Skeletal muscle cell (primary cell): Measurements from ENCODE around the gene KMT5B.
"Not testable (repeated sequence)": the region's sequence is repeated elsewhere in the genome, so short reads cannot be mapped to it uniquely, and the experiment has no call there.

ENCODE experiments used
- DNase-seq: peaks from one replicate; pipeline ENCODE4 v3.0.0-alpha.2; 2010; ENCODE audit warnings: low read depth
- H3K4me3 ChIP-seq: 2 replicates; pipeline ENCODE4 v1.5.1; 2011; ENCODE audit warnings: low read depth, mild to moderate bottlenecking, control low read depth, low read length, moderate library complexity

The KMT5B gene

DNA sequence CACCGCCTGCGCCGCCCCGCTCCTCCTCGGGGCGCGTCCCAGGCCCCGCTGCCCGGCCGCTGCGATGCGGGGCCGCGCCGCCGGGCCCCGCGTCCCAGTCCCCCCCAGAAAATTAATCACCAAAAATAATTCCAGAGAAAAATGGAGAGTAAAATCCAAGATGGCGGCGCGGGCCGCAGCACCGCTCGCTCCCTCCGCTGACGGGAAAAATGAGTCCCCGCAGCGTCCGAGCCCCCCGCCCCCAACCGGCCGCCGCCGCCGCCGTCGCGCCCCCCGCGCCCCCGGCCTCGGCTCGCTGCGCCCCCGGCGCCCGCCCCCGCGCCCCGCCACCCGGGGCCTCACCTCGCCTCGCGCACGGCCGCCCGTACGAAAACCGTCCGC, at the start of gene KMT5B:
Gene KMT5B (minus strand): TSS at position 162 of the 381 bp plus-strand sequence. CDS start 23,220 bp downstream, outside the sequence.
- peak; percentile 22 for DNase-seq
- peak within 1 kb of the TSS; percentile 94 for H3K4me3 ChIP-seq

DNA sequence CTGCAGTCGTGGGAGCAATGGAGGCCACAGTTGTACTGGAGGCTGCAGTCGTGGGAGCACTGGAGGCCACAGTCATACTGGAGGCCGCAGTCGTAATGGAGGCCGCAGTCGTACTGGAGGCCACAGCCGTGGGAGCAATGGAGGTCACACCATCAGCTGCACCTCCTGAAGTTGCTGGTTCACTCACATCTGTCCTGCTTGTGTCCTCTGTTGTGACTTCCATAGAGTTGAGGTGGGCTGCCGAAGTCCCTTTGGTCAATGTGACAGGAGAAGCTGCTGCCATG, 49.4 kb upstream of the KMT5B start:
- H3K4me3 ChIP-seq: no peak overlapping the region

DNA sequence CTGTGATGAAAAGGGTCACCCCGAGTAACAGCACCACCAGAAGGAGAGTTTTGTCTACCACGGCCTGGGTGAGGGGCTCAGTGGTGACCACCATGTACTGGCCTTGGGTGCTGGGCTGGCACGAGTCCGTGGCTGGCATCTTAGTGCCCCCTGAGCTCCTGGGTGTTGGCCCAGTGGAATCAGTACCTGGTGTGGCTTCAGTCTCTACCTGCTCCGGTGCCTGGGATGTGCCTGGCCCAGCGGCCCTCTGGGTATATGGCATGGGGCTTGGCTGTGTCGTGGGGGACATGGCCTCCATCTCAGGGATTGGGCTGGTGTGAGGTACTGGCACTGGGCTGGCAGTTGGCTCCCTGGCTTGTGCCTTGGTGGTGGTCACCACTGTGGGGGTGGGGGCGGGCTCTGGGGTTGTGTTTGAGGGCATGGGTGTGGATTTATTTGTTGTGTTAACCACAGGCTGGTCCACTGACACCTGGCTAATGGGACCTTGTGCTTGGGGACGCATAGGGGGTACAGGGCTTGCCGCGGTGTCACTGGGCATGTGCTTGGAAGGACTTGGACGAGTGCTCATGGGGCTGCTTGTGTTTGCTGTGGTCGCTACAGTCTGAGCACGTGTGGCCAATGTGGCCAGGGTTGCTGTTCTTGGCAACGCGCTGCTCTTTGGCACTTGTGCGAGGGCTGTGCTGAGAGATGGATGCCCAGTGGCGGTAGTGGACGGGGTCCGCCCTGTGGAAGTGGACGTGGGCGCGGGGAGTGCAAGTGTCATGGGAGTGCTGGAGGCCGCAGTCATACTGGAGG, 48.9 kb upstream of the KMT5B start:
- no peak for DNase-seq
- no peak overlapping the region for H3K4me3 ChIP-seq

More for the DNA sequence above, 49.4 kb upstream of the KMT5B start:
- no peak for DNase-seq

DNA sequence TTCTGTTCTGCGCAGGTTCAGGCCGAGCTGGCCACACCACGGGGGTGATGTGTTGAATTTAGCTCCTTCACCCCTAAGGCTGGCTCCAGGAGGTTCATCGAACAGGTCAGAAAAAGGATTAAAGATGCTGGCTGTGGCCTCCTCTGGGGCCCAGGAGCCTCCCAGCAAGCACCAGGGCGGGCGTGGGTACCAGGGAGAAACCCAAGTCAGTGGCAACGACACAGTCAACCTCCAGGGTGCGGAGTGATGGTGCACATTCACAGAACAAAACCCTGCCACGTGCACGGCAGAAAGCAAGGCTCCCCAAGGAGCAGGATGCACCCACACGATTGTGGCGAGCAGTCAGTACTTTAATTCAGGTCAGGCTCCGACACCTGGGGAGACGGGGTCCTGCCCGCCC, 47.9 kb upstream of the KMT5B start:
- DNase-seq: no peak
- no peak overlapping the region for H3K4me3 ChIP-seq

DNA sequence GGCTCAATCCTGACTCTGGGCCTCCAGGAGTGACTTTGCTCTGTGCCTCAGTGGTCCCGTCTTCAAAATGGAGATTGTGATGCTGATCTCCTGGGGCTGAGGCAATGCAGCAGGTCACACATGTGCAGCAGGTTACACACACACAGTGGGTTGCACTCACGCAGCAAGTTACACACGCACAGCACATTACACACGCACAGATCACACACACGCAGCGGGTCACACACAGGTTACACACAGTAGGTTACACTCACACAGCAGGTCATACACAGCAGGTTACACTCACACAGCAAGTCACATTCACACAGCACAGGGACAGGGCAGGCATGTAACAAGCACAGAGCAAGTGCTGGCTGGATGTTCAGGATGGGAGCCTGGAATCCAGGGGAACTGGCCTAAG, 47.4 kb upstream of the KMT5B start:
- no peak overlapping the region for H3K4me3 ChIP-seq
- no peak for DNase-seq

DNA sequence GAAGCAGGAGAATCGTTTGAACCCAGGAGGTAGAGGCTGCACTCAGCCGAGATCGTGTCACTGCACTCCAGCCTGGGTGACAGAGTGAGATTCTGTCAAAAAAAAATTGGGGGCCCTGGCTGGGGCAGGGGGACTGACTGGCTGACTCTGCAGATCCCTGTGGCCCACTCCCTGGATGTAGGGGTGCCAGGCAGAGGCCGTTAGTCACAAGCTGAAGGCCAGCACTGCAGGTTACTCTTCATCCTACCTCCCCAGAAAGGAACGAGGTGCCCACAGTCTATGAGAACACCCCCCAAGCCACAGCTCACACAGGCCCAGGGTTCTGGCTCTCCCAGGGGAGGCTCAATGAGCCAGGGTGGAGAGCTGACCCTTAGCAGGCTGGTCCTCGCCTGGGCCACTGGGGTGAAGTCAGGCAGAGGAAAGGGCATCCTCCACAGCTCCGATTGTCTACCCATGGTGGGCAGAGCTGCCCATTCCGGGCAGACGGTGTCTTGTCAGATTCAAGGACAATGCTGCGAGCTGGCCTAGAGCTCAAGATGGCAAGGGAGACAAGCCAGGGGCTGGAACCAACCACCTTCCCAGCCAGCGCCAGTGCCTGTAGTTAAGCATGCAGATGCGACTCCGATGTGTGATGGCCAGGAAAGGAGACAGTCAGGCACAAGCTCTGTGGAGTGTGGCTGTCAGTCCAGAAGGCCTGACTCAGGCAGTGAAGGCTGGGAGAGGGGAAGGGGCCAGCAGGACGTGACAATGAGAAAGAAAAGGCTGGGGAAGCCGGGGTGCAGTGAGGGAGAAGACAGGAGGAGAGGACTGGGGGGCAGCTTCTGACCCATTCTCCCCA, 46.2 kb upstream of the KMT5B start:
- H3K4me3 ChIP-seq: no peak overlapping the region
- DNase-seq: no peak

DNA sequence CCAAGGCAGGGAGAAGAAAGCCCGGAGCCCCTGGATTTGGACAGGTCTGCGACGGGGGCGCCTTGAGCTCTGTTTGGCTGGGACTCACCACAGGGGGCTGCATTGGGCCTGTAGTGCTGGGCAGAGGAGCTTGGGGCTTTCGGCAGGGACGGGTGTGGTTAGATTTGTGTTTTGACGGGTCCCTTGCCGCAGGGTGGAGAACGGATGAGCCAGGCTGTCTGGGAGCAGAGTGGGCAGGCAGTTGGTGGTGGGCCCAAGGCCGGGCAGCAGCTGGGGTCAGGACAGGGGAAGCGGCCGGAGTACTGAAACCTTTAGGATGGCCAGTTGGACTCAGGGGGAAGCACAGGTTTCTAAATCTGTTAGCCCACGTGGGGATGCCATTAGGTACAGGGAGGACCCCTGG, 45.3 kb upstream of the KMT5B start:
- no peak for DNase-seq
- no peak overlapping the region for H3K4me3 ChIP-seq

DNA sequence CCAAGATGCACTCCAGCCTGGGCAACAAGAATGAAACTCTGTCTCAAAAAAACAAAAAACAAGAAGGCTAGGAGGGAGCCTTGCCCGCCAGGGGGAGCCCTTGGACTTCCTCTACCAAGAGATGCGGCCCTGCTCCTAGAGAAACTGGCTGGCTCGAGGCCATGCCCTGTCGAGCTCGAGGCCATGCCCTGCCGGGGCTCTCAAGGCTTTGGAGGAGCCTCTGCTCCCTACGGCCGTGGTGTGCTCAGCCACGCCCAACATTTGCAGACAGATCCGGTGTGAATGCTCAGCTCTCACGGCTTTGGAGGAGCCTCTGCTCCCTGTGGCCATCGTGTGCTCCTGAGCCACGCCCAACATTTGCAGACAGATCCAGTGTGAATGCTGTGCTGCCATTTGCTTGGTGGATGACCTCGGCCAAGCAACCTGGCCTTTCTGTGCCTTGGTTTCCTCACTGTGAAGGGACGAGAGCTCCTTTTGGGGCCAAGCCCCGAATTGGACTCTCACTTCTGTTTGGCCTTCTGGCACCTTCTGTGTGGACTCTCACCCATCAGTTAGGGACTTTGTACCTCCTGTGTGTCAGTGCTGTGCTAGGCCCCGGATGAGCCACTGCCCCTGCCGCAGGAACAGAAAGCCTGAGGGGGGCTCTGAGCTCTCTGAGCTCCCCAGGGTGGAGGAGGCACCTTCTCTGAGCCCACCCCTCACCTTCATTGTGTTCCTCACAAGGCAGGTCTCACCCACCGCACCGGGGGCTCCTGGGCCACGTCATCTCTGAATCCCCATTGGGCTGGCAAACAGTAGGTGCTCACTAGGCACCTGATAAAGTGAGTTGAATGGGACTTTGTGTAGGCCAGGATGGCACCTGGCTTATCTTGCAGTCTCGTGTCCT, 44.6 kb upstream of the KMT5B start:
- DNase-seq: peak; percentile 58
- H3K4me3 ChIP-seq: no peak overlapping the region

DNA sequence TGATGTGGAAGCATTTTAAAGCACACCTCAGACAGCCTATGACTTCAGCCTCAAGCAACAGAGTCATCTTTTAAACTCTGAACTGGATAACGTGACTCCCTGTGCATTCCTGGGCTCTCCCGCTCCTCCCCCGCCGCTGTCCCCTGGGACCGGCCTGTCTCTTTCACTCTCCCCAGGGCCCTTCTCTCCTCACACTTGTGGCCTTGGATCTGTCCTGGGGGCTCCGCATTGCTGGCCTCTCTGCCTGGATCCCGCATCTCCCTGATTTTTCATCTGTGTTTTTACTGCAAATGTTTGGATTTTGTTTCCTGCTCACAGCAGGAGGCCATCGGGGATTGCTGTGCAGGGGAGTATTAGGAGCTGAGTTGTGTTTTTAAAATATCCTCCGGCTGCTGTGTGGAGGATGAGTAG, 43.2 kb upstream of the KMT5B start:
- no peak overlapping the region for H3K4me3 ChIP-seq
- no peak for DNase-seq

DNA sequence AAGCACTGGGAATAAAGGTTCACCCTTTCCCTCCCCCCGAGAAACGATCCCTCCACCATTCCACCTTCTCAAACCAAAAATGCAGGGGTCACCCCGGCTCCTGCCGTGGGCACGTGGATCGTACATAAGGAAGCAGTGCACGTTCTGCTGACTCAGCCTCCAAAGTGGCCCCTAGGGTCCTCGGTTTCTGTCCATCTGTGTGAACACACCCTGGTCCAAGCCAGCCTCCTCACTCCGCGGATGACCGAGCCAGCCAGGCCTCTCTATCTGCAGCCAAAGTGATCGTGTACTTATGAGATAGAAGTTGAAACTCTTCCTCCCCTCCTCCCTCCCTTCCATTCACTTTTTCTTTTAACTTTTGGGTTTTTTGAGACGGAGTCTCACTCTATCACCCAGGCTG, 42.4 kb upstream of the KMT5B start:
- no peak for DNase-seq
- no peak overlapping the region for H3K4me3 ChIP-seq

DNA sequence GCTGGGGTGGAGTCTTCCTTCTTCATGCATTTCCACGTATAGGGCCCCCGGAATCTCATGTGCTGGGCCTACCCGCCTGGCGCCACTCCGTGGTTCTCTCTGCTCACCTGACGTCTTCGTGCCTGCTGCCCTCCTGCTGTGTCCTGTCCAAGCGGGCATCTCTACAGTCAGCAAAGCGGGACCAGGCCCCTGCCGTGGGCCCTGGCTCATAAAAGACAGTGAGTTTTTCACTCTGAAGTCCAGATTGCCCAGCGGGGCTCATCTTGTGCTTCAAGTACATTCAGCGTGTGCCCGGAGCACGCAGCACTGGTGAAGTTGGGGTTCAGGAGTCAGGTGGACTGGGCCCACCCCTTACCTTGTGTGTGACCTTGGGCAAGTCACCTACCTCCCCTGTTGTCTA, 41.3 kb upstream of the KMT5B start:
- no peak overlapping the region for H3K4me3 ChIP-seq
- DNase-seq: no peak

DNA sequence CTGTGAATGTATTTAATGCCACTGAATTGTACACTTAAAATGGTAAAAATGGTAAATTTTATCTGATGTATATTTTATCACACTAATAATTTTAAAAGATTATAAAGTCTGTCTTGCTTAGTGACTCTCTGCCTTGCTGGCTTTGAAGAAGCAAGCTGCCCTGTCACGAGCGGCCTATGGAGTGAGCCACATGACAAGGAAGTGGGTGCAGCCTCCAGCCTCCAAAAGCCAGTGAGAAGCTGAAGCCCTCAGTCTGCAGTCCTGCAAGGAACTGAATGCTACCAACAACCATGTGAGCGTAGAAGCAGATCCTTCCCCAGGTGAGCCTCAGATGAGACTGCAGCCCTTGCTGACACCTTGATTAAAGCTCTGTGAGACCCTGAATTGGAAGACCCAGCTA, 38.7 kb upstream of the KMT5B start:
- H3K4me3 ChIP-seq: no peak overlapping the region
- DNase-seq: no peak

DNA sequence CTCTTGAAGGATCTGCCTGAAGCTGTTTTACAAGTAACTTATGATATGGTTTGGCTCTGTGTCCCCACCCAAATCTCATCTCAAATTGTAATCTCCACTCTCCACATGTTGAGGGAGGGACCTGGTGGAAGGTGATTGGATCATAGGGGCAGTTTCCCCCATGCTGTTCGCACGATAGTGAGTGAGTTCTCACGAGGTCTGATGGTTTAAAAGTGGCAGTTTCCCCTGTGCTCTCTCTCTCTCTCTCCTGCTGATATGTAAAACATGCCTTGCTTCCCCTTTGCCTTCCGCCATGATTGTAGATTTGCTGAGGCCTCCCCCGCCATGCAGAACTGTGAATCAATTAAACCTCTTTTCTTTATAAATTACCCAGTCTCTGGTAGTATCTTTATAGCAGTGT, 31.8 kb upstream of the KMT5B start:
- not testable (repeated sequence) for DNase-seq, H3K4me3 ChIP-seq

DNA sequence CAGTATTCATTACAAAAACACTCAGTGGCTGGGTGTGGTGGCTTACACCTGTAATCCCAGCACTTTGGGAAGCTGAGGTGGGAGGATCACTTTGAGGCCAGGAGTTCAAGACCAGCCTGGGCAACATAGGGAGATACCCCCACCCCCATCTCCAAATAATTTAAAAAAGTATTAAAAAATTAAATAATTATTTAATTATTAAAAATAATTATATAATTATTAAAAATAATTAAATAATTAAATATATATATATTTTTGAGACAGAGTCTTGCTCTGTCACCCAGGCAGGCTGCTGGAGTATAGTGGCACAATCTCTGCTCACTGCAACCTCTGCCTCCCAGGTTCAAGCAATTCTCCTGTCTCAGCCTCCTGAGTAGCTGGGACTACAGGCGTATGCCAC, 30.8 kb upstream of the KMT5B start:
- H3K4me3 ChIP-seq, DNase-seq: not testable (repeated sequence)

DNA sequence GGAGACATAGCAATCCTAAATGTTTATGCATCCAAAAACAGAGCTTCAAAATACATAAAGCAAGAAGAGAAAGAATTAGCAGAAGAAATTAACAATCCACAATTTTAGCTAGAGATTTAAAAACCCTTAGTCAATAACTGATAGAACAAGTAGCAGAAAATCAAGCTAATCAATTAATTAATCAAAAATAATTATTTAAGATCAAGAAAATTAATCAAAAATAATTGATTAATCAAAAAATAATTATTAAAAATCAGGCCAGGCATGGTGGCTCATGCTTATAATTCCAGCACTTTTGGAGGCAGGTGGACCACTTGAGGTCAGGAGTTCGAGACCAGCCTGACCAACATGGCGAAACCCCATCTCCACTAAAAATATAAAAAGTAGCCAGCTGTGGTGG, 29.5 kb upstream of the KMT5B start:
- no peak overlapping the region for H3K4me3 ChIP-seq
- no peak for DNase-seq

DNA sequence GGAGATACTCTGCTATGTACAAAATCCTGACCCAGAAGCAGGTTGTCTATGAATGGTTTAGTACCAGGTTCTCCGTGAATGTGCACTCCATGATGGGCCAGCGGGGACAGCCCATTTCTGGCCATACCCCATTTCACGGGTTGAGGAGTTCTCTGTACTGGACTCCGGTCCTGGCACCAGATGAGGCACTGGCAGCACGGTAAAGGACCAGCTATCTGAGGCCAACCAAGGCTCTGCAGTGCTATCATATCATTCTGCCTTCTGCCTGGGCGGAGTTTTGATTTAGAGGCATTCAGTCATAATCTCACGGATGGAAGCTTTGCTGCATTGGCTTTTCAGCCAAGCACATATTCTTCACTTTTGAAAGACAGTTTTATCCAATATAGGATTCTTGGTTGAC, 18.5 kb upstream of the KMT5B start:
- H3K4me3 ChIP-seq: no peak overlapping the region
- no peak for DNase-seq

DNA sequence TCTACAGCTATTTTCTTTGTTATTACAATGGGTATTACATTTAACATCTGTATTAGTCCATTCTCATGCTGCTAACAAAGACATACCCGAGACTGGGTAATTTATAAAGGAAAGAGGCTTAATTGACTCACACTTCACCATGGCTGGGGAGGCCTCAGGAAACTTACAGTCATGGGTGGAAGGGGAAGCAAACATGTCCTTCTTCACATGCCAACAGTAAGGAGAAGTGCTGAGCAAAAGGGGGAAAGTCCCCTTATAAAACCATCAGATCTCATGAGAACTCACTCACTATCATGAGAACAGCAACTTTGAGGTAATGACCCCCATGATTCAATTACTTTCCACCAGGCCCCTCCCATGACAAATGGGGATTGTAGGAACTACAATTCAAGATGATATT, 16.5 kb upstream of the KMT5B start:
- no peak overlapping the region for H3K4me3 ChIP-seq

DNA sequence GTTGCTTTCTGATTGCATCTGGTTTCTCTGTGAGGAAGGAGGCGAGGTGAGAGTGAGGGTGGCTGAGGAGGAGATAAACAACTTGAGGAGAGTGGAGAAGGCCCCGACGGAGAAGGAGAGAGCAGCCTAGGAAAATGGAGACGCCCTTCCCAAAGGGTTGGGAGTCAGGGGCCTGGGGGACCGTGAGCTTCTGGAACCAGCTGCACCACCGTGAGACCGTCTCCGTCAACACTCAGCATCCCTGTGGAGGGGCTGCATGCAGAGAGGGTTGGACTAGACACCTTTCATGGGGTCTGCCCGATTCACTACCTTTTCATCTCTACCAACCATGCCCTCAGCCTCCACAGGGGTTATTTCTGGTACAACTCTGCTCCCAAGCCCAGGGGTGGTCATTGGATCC, 13.3 kb upstream of the KMT5B start:
- no peak overlapping the region for H3K4me3 ChIP-seq
- no peak for DNase-seq

More for the DNA sequence above, 16.5 kb upstream of the KMT5B start:
- no peak for DNase-seq

DNA sequence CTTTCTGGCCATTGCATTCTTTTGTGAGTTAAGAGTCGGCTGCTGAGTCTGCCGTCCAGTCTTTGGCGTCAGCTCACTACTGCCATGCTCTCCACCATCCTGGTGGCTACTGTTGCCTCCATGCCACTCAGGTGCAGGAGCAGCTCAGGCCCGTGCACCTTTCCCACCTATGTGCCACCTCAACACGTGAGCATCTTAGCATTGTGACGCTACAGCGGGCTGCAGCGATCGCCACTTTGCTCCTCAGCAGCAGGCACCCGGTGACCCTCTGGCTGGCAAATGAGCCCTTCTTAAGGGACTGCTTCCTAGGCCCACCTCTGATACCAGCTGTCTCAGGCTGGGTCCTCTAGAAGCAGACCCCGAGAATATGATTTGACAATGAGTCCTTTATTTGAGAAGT, 11.5 kb upstream of the KMT5B start:
- no peak for DNase-seq
- no peak overlapping the region for H3K4me3 ChIP-seq

DNA sequence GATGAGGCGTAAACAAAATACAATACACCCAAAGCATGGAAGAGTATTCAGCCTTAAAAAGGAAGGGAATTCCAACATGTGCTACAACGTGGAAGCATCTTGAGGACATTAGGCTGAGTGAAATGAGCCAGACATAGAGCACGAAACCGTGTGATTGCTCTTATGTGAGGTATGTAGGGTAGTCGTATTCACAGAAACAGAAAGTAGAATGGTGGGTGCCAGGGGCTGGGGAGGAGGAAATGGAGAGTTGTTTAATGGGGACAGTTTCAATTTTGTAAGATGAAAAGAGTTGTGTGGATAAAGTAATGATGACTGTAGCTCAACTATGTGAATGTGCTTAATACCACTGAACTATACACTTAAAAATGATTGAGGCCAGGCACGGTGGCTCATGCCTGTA, 10.2 kb upstream of the KMT5B start:
- no peak for DNase-seq
- no peak overlapping the region for H3K4me3 ChIP-seq
